Lower leg skin (tissue), 3 donors: ENCODE results near the gene KPNB1.

ENCODE experiments used
- POLR2A ChIP-seq, 2 donors: fragments of 450-650 bp; IDR thresholded peaks; one replicate each; pipeline ENCODE4 v1.6.1; 2016 to 2017; ENCODE audit warnings: antibody characterized with exemption in 2 of 2, mild to moderate bottlenecking in 1 of 2, moderate library complexity in 1 of 2
- TF ChIP-seq, protein P1 (sequence below), 3 donors: fragments of 450-650 bp; IDR thresholded peaks; one replicate each; pipeline ENCODE4 v1.5.1; 2016; ENCODE audit warnings: antibody characterized with exemption in 3 of 3, mild to moderate bottlenecking in 3 of 3, moderate library complexity in 2 of 3

DNA sequence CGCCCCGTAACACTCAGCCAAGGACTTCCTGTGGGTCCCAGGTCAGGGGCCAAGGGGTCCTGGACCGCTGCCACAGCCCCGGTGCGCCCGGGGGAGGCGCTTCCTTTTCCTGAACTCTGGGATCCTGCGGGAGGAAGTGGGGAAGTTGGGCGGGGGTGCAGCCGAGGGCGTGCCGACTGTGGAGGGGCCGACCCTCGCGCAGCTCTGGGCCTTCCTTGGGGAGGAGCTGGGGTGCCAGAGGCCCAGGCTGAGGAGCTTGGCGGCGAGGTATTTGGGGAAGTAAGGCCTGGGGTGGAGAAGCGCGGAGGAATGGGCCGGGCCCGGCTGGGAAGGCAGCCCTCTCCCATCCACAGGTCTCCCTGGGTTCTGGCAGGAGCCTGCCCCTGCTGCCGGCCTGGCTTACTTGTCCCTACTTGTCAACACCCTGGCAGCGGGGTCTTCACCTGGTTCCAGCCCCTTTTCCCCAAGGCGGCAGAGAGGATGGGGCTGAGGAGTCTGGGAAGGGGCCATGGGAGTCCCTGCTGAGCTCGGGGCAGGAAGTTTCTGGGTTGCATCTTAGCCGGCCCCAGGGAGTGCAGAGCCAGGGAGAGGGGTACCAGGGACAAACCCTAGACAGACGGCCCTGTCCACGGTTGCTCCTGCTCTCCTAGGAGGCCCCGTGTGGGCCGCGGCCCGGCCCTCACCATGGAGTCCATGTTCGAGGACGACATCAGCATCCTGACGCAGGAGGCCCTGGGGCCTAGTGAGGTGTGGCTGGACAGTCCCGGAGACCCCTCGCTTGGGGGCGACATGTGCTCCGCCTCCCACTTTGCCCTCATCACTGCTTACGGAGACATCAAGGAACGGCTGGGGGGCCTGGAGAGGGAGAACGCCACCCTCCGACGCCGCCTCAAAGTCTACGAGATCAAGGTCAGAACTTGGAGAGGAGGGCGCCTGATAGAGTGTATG, 46.0 kb downstream of the KPNB1 start:
- TF ChIP-seq, protein P1, sequence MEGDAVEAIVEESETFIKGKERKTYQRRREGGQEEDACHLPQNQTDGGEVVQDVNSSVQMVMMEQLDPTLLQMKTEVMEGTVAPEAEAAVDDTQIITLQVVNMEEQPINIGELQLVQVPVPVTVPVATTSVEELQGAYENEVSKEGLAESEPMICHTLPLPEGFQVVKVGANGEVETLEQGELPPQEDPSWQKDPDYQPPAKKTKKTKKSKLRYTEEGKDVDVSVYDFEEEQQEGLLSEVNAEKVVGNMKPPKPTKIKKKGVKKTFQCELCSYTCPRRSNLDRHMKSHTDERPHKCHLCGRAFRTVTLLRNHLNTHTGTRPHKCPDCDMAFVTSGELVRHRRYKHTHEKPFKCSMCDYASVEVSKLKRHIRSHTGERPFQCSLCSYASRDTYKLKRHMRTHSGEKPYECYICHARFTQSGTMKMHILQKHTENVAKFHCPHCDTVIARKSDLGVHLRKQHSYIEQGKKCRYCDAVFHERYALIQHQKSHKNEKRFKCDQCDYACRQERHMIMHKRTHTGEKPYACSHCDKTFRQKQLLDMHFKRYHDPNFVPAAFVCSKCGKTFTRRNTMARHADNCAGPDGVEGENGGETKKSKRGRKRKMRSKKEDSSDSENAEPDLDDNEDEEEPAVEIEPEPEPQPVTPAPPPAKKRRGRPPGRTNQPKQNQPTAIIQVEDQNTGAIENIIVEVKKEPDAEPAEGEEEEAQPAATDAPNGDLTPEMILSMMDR (IDR thresholded peaks at IDR 0.05), result no peak
- no peak for TF ChIP-seq POLR2A (IDR thresholded peaks at IDR 0.05)
